ENCODE measurements around the gene OSBPL5.

DNA sequence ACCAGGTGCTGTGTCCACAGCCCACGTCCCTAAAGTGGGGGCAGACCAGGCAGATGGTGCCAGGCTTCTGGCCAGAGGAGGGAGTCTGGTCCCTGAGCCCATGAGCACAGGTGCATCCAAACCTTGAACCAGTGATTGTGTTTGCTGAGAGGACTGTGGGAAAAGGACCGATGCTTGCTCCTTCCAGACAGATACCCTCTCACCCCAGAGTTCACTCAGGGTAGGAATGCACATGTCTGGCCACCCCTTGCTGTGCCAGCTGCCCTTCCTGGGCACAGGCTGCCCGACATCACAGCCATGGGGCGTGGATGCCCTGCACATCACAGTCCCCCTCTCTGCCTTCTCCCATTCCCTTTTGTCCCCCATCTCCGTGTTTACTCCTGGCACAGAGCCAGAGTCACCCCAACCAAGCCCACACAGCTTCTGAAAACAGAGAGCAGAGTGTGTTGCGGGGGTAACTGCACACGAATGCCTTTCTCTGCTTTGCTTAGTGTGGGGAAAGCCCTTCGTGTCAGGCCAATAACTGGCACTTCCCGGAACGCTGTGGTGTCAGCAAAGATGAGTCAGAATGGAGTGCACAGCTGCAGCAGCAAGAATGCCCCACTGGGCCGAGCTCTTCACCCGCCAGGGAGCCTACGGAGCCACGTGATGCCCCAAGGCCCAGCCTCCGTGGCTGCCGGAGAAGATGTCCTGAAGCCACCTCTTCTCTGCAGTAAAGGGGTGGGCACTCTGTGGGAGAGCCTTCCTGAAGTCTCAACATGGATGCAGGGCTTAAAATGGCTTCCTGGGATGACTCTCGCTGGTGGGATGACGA, 115.5 kb downstream of the OSBPL5 start:
- TF ChIP-seq CTCF (IDR thresholded peaks at IDR 0.05) (peak in 1 of 2 donors; percentile 37), EP300 (IDR thresholded peaks at IDR 0.05) (no peak)
